Stimulated activated CD8-positive, alpha-beta memory T cell treated with anti-CD3 and anti-CD28 coated beads, Interleukin-2, amount 100 ng/mL, for 48 hours (primary cell): ENCODE measurements around the gene OSBP2.
"Not testable (repeated sequence)": the region's sequence is repeated elsewhere in the genome, so short reads cannot be mapped to it uniquely, and the experiment has no call there.

ENCODE experiments used
- DNase-seq, 2 donors: peaks; one replicate each; pipeline ENCODE4 v3.0.0-alpha.2; 2020; ENCODE audit warnings: low read depth in 2 of 2

OSBP2 gene

DNA sequence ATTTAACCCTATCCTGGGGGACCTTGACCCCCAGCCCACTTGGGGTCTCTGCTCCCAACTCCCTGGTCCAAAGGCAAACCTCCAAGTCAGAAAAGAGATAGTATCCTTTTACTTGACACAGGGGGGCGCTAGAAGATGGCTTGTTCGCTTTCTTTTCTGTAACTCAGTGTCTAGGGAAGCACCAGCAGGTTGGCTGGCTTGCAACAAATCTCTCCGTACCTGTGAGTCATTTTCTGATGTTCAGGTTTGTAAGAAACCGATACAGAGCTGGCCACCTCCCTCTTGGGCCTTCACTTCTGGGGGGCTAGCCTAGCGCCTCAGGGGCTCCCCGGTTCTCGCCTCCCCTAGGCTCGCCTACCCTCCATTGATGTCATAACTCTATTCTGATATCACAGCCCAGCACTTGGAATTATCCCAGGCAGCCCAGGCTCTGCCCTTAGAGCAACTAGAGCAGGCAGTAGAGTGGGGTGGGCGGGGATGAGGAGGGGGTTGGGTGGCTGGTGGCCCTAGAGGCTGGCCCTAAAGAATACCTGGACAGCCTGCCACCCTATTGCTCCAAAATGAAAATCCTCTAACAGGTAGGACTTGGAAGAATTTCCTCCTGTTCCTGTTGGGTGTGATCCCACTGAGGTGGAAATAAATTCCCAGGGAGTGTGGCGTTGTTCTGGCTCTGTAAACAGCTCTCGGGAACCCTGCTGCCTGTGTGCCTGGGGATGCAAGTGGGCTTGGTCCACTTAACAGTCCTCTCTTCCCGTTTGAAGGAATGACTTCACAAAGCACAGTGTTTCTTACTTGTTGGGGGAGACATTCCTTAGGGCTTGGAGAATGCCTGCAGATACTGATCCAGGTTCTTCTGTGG, 69.4 kb downstream of the OSBP2 start:
- peak in 1 of 2 donors; percentile 19 for DNase-seq

DNA sequence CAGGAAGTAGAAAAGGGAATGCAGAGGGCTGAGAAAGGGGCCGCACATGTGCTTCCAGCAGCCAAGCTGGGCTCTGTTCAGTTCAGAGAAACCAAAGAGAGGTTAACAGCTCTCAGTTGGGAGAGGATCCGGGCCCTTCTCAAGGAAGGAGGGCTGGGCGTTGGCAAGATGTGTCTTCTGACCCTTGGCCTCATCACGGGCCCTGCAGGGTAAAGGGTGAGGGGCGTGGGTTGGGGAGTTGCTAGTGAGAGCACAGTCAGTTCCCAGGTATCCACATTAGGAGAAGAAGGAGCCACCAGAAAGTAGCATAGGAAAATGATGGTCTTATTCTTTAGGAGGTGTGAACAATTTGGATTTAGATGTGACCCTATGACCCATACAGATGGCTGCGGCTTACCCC, 73.0 kb downstream of the OSBP2 start:
- no peak for DNase-seq

DNA sequence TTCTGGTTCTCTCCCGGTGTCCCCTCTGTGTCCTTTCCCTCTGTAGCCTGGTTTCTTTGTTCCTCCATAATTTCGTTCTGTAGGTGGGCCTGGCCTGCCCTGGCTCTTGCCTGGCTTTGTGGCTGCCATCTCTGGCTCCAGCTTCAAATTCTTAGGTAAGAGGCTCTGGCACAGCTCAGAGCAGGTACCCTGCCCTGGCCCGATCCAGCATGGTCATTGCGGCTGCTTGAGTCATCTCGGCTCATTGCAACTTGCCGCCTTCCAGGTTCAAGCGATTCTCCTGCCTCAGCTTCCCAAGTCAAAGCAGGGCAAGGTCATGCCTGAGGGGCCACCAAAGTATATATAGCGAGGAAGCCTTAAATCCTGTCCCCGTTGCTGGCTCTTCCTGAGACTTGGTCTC, 76.0 kb downstream of the OSBP2 start:
- no peak for DNase-seq

DNA sequence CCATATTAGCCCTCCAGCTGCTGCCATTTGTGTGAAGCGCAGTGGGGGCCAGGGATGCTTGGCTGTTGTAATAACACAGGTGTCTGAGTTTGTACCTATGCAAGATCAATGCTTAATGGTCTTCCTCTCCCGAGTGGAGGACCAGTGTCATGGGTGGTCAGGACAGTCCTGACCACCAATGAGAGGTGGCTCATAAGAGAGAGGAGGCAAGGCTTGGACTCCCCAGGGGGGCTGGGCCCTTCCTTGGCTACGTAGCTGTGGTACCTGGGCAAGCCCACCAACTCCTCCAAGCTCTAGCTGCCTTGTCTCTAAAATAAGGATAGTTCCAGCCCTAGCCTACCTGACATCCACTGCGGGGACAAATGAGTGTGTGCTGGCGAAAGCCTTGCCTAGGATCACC, 79.2 kb downstream of the OSBP2 start:
- no peak for DNase-seq

DNA sequence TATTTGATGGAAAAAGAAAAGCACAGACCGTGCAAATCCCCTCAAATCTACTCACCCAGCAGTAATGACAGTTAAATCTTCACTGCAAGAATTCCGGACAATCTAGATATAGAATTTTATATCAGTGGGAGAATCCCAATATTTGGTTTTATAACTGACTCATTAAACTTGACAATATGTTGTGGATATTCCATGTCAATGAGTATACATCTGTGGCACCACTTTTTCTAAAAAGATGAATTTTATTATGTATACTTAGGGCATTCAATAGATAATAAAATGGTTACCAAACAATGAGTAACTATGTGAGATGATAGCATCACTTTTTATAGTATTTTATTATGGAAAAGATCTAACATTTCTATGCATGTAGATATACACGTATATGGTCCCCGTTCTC, 79.9 kb downstream of the OSBP2 start:
- DNase-seq: no peak

DNA sequence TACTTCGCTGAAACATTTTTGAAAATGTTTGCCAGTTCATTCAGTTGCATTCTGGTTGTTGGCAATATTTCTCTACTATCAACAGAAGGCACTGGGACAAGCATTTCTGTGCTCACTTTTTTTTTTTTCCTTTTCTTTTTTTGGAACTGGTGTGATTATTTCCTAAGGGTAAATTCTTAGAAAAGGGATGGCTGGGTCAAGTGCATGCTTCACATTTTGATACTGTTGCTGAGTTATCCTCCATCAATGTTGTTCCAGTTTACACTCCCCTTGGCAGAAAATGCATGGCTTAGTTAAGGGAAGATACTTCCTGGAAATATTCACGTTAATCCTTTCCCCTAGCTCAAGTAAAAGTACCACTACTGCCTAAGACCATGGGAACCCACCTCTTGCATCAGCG, 81.8 kb downstream of the OSBP2 start:
- no peak for DNase-seq

DNA sequence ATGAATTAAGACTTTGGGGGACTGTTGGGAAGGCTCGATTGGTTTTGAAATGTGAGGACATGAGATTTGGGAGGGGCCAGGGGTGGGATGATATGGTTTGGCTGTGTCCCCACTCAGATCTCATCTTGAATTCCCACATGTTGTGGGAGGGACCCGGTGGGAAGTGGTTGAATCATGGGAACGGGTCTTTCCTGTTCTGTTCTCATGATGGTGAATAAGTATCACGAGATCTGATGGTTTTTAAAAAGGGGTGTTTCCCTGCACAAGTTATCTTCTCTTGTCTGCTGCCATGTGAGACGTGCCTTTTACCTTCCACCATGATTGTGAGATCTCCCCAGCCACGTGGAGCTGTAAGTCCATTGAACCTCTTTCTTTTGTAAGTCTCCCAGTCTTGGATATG, 82.5 kb downstream of the OSBP2 start:
- not testable (repeated sequence) for DNase-seq

DNA sequence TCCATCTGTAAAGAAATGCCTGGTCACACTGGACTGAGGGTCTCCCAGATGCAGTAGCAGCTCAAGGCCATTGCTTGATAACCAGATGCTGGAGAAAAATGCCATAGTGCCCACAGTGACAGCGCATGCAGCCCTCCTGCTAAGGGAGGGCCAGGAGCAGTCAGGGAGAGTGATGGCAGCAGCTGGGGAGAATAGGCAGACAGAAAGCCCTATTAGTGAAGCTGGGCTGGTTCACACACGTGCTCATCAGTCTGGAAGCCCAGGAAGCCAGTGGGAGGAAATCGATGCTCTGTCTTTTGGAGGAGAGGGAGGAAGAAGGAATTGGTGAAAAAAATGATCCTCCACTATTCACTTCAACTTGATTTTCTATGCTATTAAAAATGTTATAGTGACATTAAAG, 82.9 kb downstream of the OSBP2 start:
- no peak for DNase-seq

DNA sequence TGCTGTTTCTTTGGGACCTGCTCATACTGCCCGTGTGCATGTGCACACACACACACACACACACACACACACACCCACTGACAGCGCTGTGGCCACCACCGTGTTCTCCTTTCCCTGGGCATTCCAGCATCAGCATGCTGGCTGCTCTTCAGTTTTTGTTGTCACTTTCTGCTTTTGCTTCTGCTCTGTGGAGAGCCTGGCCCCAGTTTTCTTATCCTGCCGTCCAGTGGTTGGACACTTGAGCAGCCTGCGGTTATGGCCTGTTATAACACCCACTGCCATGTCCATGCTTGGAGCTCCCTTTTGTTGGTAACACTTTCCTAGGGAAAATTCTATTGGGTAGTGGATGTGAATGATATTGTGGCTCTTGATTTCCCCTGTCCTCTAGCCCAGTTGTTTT, 83.6 kb downstream of the OSBP2 start:
- no peak for DNase-seq

DNA sequence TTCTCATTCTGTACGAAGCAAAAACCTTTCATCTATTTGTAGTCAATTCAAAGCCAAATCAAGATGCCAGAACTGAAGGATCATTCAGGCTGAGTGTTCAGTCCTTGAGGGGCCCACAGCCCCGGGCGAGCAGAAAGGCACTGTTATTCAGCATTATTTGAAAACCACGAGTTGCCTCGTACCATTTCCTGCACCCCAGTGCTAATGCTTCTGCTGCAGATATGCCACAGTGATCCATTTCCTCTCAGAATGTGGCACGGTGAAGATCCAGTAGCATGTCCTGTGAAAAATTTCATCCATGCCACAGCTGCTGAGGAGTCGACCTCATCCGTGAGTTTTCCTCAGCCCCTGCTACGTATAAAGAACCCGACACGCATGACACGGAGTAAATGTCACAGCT, 85.4 kb downstream of the OSBP2 start:
- DNase-seq: no peak

DNA sequence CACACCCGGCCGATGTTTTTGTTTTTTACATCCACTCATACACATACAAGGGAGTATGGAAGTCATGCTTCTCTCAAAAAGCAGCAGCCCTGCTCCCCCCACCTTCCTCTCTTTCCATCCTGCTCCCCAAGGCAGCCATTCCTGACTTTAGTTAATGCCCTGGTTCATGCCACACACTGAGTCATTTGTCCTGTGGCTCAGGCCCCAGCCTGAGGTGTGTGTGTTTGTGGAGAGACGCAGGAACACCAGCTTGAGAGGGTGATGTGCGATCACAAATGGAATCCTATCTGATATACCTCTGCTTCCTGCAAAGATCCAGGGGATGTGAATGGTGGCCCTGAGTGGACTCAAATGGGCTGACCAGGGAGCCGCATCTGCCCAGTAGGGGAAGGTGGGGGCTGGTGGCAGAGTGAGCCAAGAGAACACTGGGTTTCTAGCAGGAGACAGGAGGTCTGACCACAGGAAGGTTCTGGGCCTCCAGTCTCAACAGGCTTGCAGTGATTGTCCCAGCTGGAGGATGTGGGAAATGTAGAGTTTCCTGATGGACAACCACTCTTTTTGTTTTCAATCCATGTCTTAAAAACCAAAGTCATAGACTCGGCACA, 86.7 kb downstream of the OSBP2 start:
- DNase-seq: no peak

DNA sequence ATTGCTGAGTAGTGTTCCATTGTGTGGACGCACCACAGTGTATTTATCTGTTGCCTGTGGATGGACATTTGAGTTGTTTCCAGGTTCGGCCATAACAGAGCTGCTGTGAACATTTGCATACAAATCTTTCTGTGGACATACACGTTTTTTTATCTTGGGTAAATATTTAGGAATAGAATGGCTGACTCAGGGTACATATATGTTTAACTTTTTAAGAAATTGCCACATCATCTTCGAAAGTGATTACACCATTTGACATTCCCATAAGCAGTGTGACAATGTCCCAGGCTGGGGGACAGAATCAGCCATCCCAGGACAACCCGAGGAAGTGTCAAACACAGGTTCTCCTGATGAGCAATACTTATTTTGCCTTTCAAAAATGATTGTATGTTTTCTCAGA, 87.9 kb downstream of the OSBP2 start:
- DNase-seq: no peak

DNA sequence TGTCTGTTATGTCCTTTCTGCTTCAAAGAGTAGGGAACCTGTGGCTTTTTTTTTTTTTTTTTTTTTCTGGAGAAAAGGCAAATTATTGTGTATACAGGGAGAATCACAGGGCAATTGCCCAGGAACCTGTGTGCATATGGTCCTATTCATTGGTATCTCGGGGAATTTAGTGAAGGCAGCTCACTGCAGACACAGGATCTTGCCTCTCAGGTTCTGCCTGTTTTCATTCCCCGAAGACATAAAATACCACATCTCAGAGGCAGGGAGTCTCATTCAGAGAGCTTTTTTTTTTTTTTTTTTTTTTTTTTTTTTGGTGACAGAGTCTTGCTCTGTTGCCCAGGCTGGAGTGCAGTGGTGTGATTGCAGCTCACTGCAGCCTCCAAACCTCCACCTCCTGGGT, 88.3 kb downstream of the OSBP2 start:
- no peak for DNase-seq

DNA sequence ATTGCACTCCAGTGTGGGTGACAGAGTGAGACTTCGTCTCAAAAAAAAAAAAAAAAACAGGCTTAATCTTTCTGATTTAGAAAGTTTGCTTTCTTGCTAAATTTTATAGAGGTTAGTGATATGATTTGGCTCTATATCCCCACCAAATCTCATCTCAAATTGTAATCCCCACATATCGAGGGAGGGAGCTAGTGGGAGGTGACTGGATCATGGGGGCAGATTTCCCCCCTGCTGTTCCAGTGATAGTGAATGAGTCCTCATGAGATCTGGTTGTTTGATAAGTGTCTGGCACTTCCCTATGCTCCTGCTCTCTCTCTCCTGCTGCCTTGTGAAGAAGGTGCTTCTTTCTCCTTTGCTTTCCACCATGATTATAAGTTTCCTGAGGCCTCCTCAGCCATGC, 90.9 kb downstream of the OSBP2 start:
- no peak for DNase-seq

DNA sequence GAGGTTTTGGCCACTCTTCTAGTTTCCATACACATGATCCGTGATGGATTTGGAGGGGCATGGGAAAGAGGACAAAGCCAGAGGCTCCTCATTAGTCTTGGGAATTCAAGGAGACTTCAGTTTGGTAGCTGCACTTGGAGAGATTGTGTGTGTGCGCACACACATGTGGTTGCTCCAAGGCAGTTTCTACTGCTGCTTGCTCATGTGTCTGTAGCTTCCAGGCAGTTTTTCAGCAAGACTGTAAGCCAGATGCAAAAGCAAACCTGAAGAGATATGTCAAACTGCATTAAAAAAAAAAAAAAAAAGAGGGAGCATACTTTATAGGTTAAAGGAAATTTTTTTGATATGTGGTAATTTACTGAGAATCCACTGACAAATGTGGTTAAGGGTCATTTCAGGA, 95.7 kb downstream of the OSBP2 start:
- DNase-seq: no peak

DNA sequence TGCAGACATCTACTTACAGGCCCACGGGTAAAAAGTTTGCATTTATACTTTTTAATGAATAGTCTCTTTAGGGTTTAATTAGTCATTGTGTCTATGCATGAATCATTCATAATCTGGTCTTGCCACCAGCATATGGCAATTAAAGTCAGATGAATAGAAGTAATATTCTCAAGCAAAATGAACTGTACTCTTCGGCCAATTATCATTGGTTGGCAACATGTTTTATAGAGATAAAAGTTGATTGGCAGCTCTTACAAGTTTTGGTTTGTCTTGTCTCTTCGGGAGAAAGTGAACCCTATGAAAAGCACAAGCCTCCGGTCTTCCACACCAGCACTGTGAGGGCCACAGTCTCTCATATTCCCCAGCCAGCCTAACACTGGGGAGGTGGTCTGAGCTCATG, 97.8 kb downstream of the OSBP2 start:
- no peak for DNase-seq

DNA sequence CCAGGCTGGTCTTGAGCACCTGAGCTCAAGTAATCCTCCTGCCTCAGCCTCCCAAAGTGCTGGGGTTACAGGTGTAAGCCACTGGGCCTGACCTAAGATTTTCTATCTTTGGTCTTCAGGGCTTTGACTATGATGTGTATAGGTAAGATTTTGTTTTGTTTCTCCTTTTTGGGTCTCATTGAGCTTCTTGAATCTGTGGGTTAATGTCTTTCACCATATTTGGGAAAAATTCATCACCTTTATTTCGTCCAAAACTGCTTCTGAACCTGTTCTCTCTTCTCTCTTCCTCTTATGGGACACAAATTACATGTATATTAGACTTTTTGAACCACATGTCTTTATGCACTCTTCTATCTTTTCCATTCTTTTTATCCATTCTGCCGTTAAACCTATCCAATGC, 100.4 kb downstream of the OSBP2 start:
- DNase-seq: no peak

DNA sequence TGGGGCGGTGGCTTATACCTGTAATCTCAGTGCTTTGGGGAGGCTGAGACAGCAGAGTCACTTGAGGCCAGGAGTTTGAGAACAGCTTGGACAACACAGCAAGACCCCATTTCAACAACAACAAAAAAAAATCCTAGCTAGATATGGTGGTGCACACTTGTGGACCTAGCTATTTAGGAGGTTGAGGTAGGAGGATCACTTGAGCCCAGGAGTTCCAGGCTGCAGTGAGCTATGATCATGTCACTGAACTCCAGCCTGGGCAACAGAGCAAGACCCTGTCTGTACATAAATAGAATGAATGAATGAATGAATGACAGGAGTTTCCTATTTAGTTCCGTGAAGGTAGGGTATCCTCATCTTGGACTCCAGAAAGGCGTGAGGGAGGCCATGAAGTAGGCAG, 107.0 kb downstream of the OSBP2 start:
- no peak for DNase-seq

DNA sequence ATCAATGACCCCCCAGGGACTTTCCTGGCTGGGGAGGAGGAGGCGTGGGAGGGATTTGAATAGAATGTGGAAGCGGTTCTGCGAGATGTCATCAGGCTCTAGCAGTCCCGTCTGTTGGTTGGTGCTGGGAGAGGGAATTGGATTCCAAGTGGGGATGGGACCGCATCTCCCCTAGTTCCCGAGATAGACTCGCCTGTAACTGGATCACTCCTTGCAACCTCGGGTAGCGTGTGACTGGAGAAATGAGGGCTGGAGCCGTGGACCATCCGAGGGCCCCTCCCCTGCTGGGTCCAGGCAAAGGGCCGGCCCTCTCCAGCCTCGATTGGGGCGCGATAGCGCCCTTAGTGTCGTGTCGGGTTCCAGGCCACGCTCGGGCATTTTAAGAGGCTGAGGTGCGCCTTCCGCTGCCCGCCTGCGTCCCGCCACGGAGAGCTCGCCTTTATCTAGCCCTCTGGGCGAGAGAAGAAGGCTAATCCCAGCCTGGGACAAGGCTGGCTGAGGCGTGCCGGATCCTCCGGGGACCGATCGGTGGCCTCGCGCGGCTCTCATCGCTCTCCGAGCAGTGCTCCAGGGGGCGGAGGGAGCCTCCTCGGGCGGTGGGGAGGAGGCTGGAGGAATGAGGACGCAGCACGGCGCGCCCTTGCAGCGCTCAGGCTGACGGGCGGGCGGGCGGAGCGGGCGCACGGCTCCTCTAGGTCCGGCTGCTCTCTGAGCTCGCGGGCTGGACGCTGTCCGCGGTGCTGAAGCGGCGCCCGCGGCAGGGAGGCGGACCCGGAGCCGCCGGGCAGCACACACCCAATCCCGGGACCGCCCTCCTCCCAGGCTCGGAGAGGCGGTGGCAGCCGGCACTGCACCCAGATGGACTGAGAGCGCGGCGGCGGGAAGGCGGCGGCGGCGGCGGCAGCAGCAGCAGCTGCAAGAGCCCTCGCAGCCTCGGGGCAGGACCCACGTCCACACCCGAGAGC, 107.8 kb downstream of the OSBP2 start:
- DNase-seq: peak; percentile 59 to 67

DNA sequence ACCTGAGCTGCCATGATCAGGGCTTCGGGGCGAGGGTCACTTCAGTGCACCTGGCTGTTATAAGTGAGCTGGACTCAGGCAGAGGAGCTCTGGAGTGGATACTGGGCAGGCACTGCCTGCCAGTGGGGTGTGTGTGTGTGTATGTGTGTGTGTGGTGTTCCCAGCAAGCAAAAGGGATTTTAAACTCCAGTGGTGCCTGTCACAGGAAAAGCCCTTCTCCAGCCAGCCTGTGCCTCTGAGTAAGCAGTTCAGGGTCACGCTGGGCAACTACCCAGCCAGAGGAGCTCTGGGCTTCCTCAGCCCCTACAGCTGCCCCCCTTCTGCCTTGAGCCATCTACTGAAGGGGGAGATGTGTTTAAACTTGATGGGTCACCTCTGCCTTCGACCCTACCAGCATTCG, 109.0 kb downstream of the OSBP2 start:
- DNase-seq: no peak

DNA sequence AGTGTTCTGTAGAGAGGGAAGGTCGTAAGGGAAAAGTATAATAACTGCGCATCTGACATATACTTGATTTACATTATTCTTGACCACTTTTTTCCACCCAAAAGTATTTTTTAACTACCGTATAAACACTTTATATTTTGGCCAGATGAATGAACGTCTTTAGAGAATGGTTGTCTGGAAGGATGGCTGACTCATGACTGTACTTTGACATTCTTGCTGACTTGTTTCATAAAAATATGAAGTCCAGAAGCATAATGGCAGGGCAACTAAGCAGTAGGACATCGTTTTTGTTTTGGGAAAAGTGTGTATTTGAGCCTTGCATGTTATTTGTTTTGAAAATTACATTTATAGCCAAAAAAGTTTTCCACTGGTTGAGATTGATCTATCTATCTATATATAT, 110.0 kb downstream of the OSBP2 start:
- no peak for DNase-seq

DNA sequence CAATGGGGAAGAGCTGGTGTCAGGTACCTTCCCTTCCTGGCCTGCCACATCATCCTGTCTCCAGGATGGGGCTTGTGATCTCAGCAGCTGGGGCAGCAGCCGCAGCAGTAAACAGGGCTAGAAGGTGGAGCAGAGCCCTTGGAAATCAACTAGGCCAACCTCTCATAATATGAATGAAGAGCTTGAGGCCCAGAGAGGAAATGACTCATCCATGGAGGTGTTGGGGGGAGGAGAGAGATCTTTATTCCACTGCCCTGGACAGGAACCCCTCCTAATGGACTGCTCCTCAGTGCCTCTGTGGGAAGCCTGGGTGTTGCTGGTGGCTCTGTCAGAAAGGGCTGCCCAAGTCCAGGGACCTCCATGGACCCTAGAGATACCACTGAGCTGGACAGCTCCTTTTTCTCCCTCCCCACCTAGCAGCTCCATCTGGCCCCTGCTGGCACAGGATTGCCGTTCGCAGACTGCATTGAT, 111.8 kb downstream of the OSBP2 start:
- DNase-seq: no peak
